ENCODE measurements around the gene CNOT1. TPM values are rescaled to one million over a fixed set of nuclear protein-coding genes. Genes with fewer than 3 reads are reported as not detected.

The CNOT1 gene
- total and polyA plus RNA-seq, 4 donors: 34.0 to 131 (median 78.5) TPM

DNA sequence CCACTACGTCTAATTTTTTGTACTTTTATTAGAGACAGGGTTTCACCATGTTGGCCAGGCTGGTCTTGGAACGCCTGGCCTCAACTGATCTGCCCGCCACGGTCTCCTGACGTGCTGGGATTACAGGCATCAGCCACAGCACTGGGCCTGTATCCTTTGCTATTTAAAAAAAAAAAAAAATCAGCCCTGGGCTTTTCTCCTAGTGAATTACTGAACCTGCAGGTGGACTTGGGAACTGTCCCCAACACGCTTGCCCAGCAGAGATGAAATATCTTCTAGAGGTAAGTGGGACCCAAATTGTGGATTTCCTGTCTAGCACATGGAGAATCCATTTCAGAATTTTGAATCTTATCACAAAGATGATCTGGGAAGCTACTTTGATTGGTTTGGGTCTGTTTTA lies 14.8 kb downstream of the CNOT1 start:
- TF ChIP-seq RAD21 (IDR thresholded peaks at IDR 0.05) (no peak), JUND (IDR thresholded peaks at IDR 0.05) (no peak), GABPA (IDR thresholded peaks at IDR 0.05 in 1 of 2, conservative IDR thresholded peaks at IDR 0.05 in 1 of 2) (no peak)
- H3K27me3 ChIP-seq (ENCODE audit: control insufficient read depth in 4 of 4, insufficient read depth in 4 of 4, low read length in 3 of 4): no peaks in the 10 kb centered on the region
- H3K27ac ChIP-seq (ENCODE audit: low read depth in 1 of 2, low read length in 2 of 2): no peak overlapping the region
- peaks cover 0 to 17% (median 12%) of the 10 kb centered on the region in 4 donors for H3K36me3 ChIP-seq (ENCODE audit: control insufficient read depth in 4 of 4, insufficient read depth in 3 of 4, low read depth in 1 of 4, low read length in 3 of 4)
- H3K9ac ChIP-seq (ENCODE audit: low read depth in 1 of 2, low read length in 2 of 2): no peak overlapping the region
- no peak for DNase-seq (ENCODE audit: low spot score)
- no peak overlapping the region for H3K4me3 ChIP-seq (ENCODE audit: low read depth in 1 of 3, low read length in 3 of 3)
- H3K4me1 ChIP-seq (ENCODE audit: control insufficient read depth in 4 of 4, insufficient read depth in 4 of 4, low read length in 3 of 4): peaks cover 0 to 7% (median 5%) of the 10 kb centered on the region in 4 donors
- no peaks in the 10 kb centered on the region for H3K9me3 ChIP-seq (ENCODE audit: control insufficient read depth in 4 of 4, low read length in 3 of 4)
- 97% methylated on average over 6 of the region's 6 CpGs for WGBS

DNA sequence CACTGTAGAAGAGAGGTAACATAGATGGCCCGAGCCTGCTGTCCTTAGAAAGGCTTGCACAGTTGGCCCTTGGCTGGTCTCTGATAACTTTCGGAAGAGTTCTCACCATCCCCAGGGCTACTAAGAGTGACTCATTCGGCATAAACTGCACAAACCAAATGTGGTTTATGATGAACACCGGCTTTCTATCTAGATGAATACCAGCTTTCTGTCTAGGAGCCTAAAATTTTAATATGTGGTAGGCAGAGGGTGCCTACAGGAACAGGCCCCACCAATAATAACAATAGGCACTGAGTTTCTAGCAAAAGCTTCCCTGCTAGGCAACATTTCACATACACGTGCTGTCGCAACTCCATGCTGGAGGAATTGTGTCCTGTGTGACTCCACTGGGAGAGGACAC lies 15.4 kb downstream of the CNOT1 start:
- Histone ChIP-seq H3K4me1 (ENCODE audit: control insufficient read depth in 4 of 4, insufficient read depth in 4 of 4, low read length in 3 of 4) (peaks cover 0 to 7% (median 5%) of the 10 kb centered on the region in 4 donors), H3K4me3 (ENCODE audit: low read depth in 1 of 3, low read length in 3 of 3) (no peak overlapping the region), H3K9ac (ENCODE audit: low read depth in 1 of 2, low read length in 2 of 2) (no peak overlapping the region), H3K27me3 (ENCODE audit: control insufficient read depth in 4 of 4, insufficient read depth in 4 of 4, low read length in 3 of 4) (no peaks in the 10 kb centered on the region), H3K9me3 (ENCODE audit: control insufficient read depth in 4 of 4, low read length in 3 of 4) (no peaks in the 10 kb centered on the region), H3K36me3 (ENCODE audit: control insufficient read depth in 4 of 4, insufficient read depth in 3 of 4, low read depth in 1 of 4, low read length in 3 of 4) (peaks cover 0 to 14% (median 9%) of the 10 kb centered on the region in 4 donors), H3K27ac (ENCODE audit: low read depth in 1 of 2, low read length in 2 of 2) (no peak overlapping the region)
- no peak for DNase-seq (ENCODE audit: low spot score)
- TF ChIP-seq HNF4A (conservative IDR thresholded peaks at IDR 0.05) (no peak), YY1 (IDR thresholded peaks at IDR 0.05) (no peak), GABPA (IDR thresholded peaks at IDR 0.05 in 1 of 2, conservative IDR thresholded peaks at IDR 0.05 in 1 of 2) (no peak), NR2F2 (IDR thresholded peaks at IDR 0.05) (no peak), FOXA1 (IDR thresholded peaks at IDR 0.05) (no peak), JUND (IDR thresholded peaks at IDR 0.05) (no peak), RXRA (IDR thresholded peaks at IDR 0.05) (no peak), RAD21 (IDR thresholded peaks at IDR 0.05) (no peak), HNF4G (IDR thresholded peaks at IDR 0.05) (no peak), TAF1 (conservative IDR thresholded peaks at IDR 0.05) (no peak), SP1 (IDR thresholded peaks at IDR 0.05) (no peak)
- TF ChIP-seq, protein P1, sequence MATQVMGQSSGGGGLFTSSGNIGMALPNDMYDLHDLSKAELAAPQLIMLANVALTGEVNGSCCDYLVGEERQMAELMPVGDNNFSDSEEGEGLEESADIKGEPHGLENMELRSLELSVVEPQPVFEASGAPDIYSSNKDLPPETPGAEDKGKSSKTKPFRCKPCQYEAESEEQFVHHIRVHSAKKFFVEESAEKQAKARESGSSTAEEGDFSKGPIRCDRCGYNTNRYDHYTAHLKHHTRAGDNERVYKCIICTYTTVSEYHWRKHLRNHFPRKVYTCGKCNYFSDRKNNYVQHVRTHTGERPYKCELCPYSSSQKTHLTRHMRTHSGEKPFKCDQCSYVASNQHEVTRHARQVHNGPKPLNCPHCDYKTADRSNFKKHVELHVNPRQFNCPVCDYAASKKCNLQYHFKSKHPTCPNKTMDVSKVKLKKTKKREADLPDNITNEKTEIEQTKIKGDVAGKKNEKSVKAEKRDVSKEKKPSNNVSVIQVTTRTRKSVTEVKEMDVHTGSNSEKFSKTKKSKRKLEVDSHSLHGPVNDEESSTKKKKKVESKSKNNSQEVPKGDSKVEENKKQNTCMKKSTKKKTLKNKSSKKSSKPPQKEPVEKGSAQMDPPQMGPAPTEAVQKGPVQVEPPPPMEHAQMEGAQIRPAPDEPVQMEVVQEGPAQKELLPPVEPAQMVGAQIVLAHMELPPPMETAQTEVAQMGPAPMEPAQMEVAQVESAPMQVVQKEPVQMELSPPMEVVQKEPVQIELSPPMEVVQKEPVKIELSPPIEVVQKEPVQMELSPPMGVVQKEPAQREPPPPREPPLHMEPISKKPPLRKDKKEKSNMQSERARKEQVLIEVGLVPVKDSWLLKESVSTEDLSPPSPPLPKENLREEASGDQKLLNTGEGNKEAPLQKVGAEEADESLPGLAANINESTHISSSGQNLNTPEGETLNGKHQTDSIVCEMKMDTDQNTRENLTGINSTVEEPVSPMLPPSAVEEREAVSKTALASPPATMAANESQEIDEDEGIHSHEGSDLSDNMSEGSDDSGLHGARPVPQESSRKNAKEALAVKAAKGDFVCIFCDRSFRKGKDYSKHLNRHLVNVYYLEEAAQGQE (IDR thresholded peaks at IDR 0.05): no peak
- TF ChIP-seq, protein P2, sequence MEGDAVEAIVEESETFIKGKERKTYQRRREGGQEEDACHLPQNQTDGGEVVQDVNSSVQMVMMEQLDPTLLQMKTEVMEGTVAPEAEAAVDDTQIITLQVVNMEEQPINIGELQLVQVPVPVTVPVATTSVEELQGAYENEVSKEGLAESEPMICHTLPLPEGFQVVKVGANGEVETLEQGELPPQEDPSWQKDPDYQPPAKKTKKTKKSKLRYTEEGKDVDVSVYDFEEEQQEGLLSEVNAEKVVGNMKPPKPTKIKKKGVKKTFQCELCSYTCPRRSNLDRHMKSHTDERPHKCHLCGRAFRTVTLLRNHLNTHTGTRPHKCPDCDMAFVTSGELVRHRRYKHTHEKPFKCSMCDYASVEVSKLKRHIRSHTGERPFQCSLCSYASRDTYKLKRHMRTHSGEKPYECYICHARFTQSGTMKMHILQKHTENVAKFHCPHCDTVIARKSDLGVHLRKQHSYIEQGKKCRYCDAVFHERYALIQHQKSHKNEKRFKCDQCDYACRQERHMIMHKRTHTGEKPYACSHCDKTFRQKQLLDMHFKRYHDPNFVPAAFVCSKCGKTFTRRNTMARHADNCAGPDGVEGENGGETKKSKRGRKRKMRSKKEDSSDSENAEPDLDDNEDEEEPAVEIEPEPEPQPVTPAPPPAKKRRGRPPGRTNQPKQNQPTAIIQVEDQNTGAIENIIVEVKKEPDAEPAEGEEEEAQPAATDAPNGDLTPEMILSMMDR (IDR thresholded peaks at IDR 0.05; ENCODE audit: low read depth, low read length, missing input control): no peak
- TF ChIP-seq, protein P3, sequence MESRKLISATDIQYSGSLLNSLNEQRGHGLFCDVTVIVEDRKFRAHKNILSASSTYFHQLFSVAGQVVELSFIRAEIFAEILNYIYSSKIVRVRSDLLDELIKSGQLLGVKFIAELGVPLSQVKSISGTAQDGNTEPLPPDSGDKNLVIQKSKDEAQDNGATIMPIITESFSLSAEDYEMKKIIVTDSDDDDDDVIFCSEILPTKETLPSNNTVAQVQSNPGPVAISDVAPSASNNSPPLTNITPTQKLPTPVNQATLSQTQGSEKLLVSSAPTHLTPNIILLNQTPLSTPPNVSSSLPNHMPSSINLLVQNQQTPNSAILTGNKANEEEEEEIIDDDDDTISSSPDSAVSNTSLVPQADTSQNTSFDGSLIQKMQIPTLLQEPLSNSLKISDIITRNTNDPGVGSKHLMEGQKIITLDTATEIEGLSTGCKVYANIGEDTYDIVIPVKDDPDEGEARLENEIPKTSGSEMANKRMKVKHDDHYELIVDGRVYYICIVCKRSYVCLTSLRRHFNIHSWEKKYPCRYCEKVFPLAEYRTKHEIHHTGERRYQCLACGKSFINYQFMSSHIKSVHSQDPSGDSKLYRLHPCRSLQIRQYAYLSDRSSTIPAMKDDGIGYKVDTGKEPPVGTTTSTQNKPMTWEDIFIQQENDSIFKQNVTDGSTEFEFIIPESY (IDR thresholded peaks at IDR 0.05): no peak
- TF ChIP-seq, protein P4, sequence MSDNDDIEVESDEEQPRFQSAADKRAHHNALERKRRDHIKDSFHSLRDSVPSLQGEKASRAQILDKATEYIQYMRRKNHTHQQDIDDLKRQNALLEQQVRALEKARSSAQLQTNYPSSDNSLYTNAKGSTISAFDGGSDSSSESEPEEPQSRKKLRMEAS (IDR thresholded peaks at IDR 0.05): no peak
- TF ChIP-seq, protein P5, sequence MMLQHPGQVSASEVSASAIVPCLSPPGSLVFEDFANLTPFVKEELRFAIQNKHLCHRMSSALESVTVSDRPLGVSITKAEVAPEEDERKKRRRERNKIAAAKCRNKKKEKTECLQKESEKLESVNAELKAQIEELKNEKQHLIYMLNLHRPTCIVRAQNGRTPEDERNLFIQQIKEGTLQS (IDR thresholded peaks at IDR 0.05): no peak
- 81% methylated on average over 6 of the region's 6 CpGs for WGBS

Measured in liver (tissue), 9 donors.